Panc1 (cell line): ENCODE measurements around the gene FCHSD2. TPM values are rescaled to one million over a fixed set of nuclear protein-coding genes. Genes with fewer than 3 reads are reported as not detected.

ENCODE experiments used
- ATAC-seq: fragments of 200-7000 bp; cut with Tn5 transposase; 2 replicates; pipeline ENCODE4 v1.9.1; 2020; ENCODE audit warnings: mild to moderate bottlenecking, moderate library complexity
- BruUV-seq: library from RNA; stranded (reverse); fragments of 400-500 nt; replicated peaks from 2 replicates; lab custom pipeline; 2021; lab: Mats Ljungman, UMichigan
- CTCF ChIA-PET: fragments of 300-600 bp; sonication (Branson Sonifier 250); formaldehyde crosslinking; loops from one replicate; lab custom pipeline; 2022; ENCODE audit warnings: antibody characterized with exemption; lab: Charles Lee
- POLR2A ChIA-PET: fragments of 300-600 bp; sonication (Branson Sonifier 250); formaldehyde crosslinking; loops from one replicate; lab custom pipeline; 2022; ENCODE audit warnings: antibody characterized with exemption; lab: Charles Lee
- DNase-seq: peaks from one replicate; pipeline ENCODE4 v3.0.0-alpha.2; 2010; ENCODE audit warnings: low read depth, low spot score
- H3K27ac ChIP-seq: 2 replicates; pipeline ENCODE4 v1.5.1; 2011; ENCODE audit warnings: mild to moderate bottlenecking, low read length, inconsistent platforms
- H3K27me3 ChIP-seq: fragments of 200-500 bp; sonication (Bioruptor generic); 2 replicates; pipeline ENCODE4 v1.6.0; 2014; ENCODE audit warnings: low read length, inconsistent platforms; ENCODE audit not compliant: control insufficient read depth, insufficient read depth
- H3K36me3 ChIP-seq: fragments of 200-500 bp; sonication (Bioruptor generic); 2 replicates; pipeline ENCODE4 v1.5.1; 2014; ENCODE audit warnings: inconsistent platforms, mild to moderate bottlenecking, low read length, moderate library complexity; ENCODE audit not compliant: control insufficient read depth, insufficient read depth
- H3K4me1 ChIP-seq: 2 replicates; pipeline ENCODE4 v1.5.1; 2011; ENCODE audit warnings: inconsistent platforms, mild to moderate bottlenecking, low read length, moderate library complexity; ENCODE audit not compliant: control insufficient read depth, insufficient read depth
- H3K4me3 ChIP-seq, 2 experiments: 2 replicates each; pipeline ENCODE4 v1.5.1; 2011 to 2012; ENCODE audit warnings: low read depth in 2 of 2, low read length in 2 of 2, mild to moderate bottlenecking in 2 of 2, inconsistent platforms in 1 of 2, moderate library complexity in 1 of 2
- H3K9me3 ChIP-seq: fragments of 200-500 bp; sonication (Bioruptor generic); 2 replicates; pipeline ENCODE4 v1.5.1; 2014; ENCODE audit warnings: low read depth, mild to moderate bottlenecking, inconsistent platforms, low read length, moderate library complexity; ENCODE audit not compliant: control insufficient read depth, insufficient read depth
- POLR2AphosphoS5 ChIP-seq: IDR thresholded peaks from 2 replicates; pipeline ENCODE4 v1.6.1; 2012; ENCODE audit warnings: mild to moderate bottlenecking, low read depth, low read length, moderate library complexity
- REST ChIP-seq, 2 experiments: IDR thresholded peaks; 2 replicates each; pipeline ENCODE4 v1.6.1; 2011 to 2012; ENCODE audit warnings: low read depth in 2 of 2, control low read depth in 1 of 2, low read length in 1 of 2, mild to moderate bottlenecking in 1 of 2, moderate library complexity in 1 of 2; ENCODE audit not compliant: insufficient read depth in 1 of 2
- SIN3A ChIP-seq: IDR thresholded peaks from 2 replicates; pipeline ENCODE4 v1.6.1; 2012; ENCODE audit warnings: low read depth, mild to moderate bottlenecking, low read length, moderate library complexity, borderline replicate concordance; ENCODE audit not compliant: insufficient read depth
- TCF7L2 ChIP-seq: IDR thresholded peaks from 2 replicates; pipeline ENCODE4 v1.6.1; 2011; ENCODE audit warnings: mild to moderate bottlenecking, low read depth, low read length, inconsistent platforms
- in situ Hi-C: cut with HindIII; loops from 2 replicates; pipeline ENCODE4 v1.10.0; 2016; ENCODE audit warnings: low sequenced_read_pairs, low pct_unique_long_range_greater_than_20kb
- intact Hi-C: fragments of 100-400 bp; cut with micrococcal nuclease; formaldehyde crosslinking; loops from one replicate; pipeline ENCODE4 v1.10.0; 2022; ENCODE audit not compliant: unreplicated experiment
- total RNA-seq: library from RNA; stranded (reverse); gene quantifications from one replicate; pipeline ENCODE4 v1.2.1, GENCODE V29; 2021; ENCODE audit not compliant: unreplicated experiment
- TF ChIP-seq, protein P1 (sequence below): fragments of 450-650 bp; IDR thresholded peaks from 2 replicates; pipeline ENCODE4 v1.5.1; 2017; ENCODE audit warnings: mild to moderate bottlenecking

Gene FCHSD2
- total RNA-seq, 1 experiment from 2014 or later, result 31.8 TPM

DNA sequence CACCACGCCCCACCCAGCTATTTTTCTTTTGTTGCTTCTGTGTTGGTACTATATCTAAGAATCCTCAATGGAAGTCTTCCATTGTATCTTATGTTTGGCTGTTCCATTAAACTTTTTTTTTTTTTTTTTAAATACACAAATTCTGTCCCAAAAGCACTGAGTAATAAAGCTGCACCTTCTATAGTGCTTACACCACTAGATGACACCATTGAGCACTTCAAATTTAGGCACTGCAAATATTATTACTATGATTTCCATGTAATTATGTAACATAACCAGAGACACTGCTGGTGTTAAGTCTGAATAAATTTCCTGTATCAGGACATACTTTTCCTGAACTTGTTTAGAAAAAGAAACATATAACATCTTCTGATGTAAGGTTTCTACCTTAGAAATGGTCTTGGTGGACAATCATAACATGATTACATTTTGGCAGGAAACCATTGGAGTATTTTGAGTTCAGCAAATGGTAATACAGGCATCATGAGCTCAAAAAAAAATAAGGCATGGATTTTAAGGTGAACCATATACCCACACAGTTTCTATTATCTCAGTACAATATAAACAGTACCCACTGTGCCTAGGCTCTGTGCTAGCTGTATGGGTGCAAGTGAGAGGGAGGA is 217.4 kb downstream of the FCHSD2 start:
- TF ChIP-seq, protein P1, sequence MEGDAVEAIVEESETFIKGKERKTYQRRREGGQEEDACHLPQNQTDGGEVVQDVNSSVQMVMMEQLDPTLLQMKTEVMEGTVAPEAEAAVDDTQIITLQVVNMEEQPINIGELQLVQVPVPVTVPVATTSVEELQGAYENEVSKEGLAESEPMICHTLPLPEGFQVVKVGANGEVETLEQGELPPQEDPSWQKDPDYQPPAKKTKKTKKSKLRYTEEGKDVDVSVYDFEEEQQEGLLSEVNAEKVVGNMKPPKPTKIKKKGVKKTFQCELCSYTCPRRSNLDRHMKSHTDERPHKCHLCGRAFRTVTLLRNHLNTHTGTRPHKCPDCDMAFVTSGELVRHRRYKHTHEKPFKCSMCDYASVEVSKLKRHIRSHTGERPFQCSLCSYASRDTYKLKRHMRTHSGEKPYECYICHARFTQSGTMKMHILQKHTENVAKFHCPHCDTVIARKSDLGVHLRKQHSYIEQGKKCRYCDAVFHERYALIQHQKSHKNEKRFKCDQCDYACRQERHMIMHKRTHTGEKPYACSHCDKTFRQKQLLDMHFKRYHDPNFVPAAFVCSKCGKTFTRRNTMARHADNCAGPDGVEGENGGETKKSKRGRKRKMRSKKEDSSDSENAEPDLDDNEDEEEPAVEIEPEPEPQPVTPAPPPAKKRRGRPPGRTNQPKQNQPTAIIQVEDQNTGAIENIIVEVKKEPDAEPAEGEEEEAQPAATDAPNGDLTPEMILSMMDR, result peak; percentile 75
- no peak for TF ChIP-seq SIN3A
- POLR2A ChIA-PET, result no interaction called here
- no peaks in the 10 kb centered on the region for H3K4me1 ChIP-seq
- H3K27me3 ChIP-seq, result no peaks in the 10 kb centered on the region
- in situ Hi-C loops, result no loop called here
- H3K27ac ChIP-seq, result no peak overlapping the region
- ATAC-seq (no peak), DNase-seq (peak; percentile 15)
- H3K9me3 ChIP-seq, result no peaks in the 10 kb centered on the region
- no peak overlapping the region for H3K4me3 ChIP-seq
- intact Hi-C loops, result loop anchor here (2.0 kb wide), 1 partner anchor 252 kb away; no protein-coding TSS in a partner anchor
- CTCF ChIA-PET, result interaction anchor here (0.6 to 1.1 kb wide), 10 partner anchors 17 to 359 kb away, joined by 3 to 7 read pairs (median 4); partner anchors contain the start of gene FCHSD2
- BruUV-seq, result no TSS peak
- no peaks in the 10 kb centered on the region for H3K36me3 ChIP-seq

GRCh38 chr11:72921028-72921716 is 220.9 kb downstream of the FCHSD2 start:
- intact Hi-C loops (no loop called here), in situ Hi-C loops (no loop called here)
- Histone ChIP-seq H3K9me3 (no peaks in the 10 kb centered on the region), H3K27ac (no peak overlapping the region), H3K4me1 (no peaks in the 10 kb centered on the region), H3K4me3 (no peak overlapping the region), H3K36me3 (no peaks in the 10 kb centered on the region), H3K27me3 (no peaks in the 10 kb centered on the region)
- DNase-seq (no peak), ATAC-seq (no peak)
- TSS peak; percentile 17 for BruUV-seq
- ChIA-PET POLR2A (no interaction called here), CTCF (no interaction called here)
- TF ChIP-seq SIN3A (no peak), TCF7L2 (no peak), REST (IDR thresholded peaks at IDR 0.05; ENCODE audit: insufficient read depth in 1 of 2, low read depth in 2 of 2, low read length in 1 of 2) (no peak), POLR2AphosphoS5 (no peak)
- TF ChIP-seq, protein P1, result no peak
